Measurements from ENCODE around the gene FXYD6. TPM values are rescaled to one million over a fixed set of nuclear protein-coding genes. Genes with fewer than 3 reads are reported as not detected.

Gene FXYD6
- polyA plus RNA-seq, 1 of the 3 experiments (the other 2 are of a cell fraction) = 1.4 TPM

GRCh38 chr11:117827521-117828511 is 48.6 kb downstream of the FXYD6 start:
- H3K4me1 ChIP-seq (ENCODE audit: control insufficient read depth in 1 of 2, insufficient read depth in 2 of 2, low read depth in 1 of 2, low read length in 1 of 2) = no peaks in the 10 kb centered on the region; a peak in 2 of 4 replicates
- H3K9me2 ChIP-seq = no peaks in the 10 kb centered on the region
- H3K9me3 ChIP-seq = no peaks in the 10 kb centered on the region
- H3K4me2 ChIP-seq = no peak overlapping the region
- no peaks in the 10 kb centered on the region for H3K36me3 ChIP-seq (replicated peaks in 1 of 2; ENCODE audit: control insufficient read depth in 1 of 2, insufficient read depth in 2 of 2, low read length in 1 of 2)
- no peak for DNase-seq
- CTCF ChIA-PET = interaction anchor here (0.9 to 25.9 kb wide), 7 partner anchors 10 to 402 kb away, joined by 3 to 481 read pairs (median 6); no protein-coding TSS in a partner anchor
- no peaks in the 10 kb centered on the region for H3F3A ChIP-seq (replicated peaks; ENCODE audit: insufficient read depth)
- POLR2A ChIA-PET = no interaction called here
- no peak overlapping the region for H2AFZ ChIP-seq (ENCODE audit: low read depth)
- no peak for TF ChIP-seq JUND (IDR thresholded peaks at IDR 0.05)
- TF ChIP-seq POLR2AphosphoS5 (IDR thresholded peaks at IDR 0.05; ENCODE audit: low read depth, low read length) = no peak
- no peak for TF ChIP-seq FOXJ3 (CRISPR knock-in tag; IDR thresholded peaks at IDR 0.05)
- TF ChIP-seq SIN3A (IDR thresholded peaks at IDR 0.05; ENCODE audit: borderline replicate concordance, low read depth, low read length) = no peak
- 70% methylated on average over 7 of the region's 15 CpGs for WGBS (ENCODE audit: low lambda C conversion rate)
- H3K79me2 ChIP-seq (ENCODE audit: insufficient read depth) = no peaks in the 10 kb centered on the region
- peaks cover 4% of the 10 kb centered on the region; the same call in 1 of the 2 replicates for H3K27me3 ChIP-seq (ENCODE audit: insufficient read depth)
- no peak overlapping the region for H3K9ac ChIP-seq
- no peaks in the 10 kb centered on the region for H4K20me1 ChIP-seq (ENCODE audit: insufficient read depth)
- H3K27ac ChIP-seq (ENCODE audit: low read depth in 2 of 2, low read length in 1 of 2) = no peak overlapping the region
- no peak overlapping the region for H3K4me3 ChIP-seq (ENCODE audit: low read depth in 2 of 2, low read length in 1 of 2)

- no peak overlapping the region for H3K27ac ChIP-seq (ENCODE audit: low read depth in 2 of 2, low read length in 1 of 2)
- no peak overlapping the region for H3K4me2 ChIP-seq
- no peak for DNase-seq
- H4K20me1 ChIP-seq (ENCODE audit: insufficient read depth) = no peaks in the 10 kb centered on the region
- no peaks in the 10 kb centered on the region for H3K9me2 ChIP-seq
- POLR2A ChIA-PET = no interaction called here
- H3K9me3 ChIP-seq = no peaks in the 10 kb centered on the region
- 47% methylated on average over 3 of the region's 3 CpGs for WGBS (ENCODE audit: low lambda C conversion rate)
- no peaks in the 10 kb centered on the region for H3K79me2 ChIP-seq (ENCODE audit: insufficient read depth)
- no peaks in the 10 kb centered on the region; a peak in 2 of 4 replicates for H3K4me1 ChIP-seq (ENCODE audit: control insufficient read depth in 1 of 2, insufficient read depth in 2 of 2, low read depth in 1 of 2, low read length in 1 of 2)
- H3K9ac ChIP-seq = no peak overlapping the region
- H3F3A ChIP-seq (replicated peaks; ENCODE audit: insufficient read depth) = no peaks in the 10 kb centered on the region
- TF ChIP-seq GABPA (IDR thresholded peaks at IDR 0.05; ENCODE audit: low read depth) (no peak), USF2 (IDR thresholded peaks at IDR 0.05; ENCODE audit: borderline replicate concordance, low read depth, low read length) (no peak), FOXM1 (IDR thresholded peaks at IDR 0.05; ENCODE audit: low read depth) (no peak), YY1 (IDR thresholded peaks at IDR 0.05; ENCODE audit: low read depth) (no peak)
- H2AFZ ChIP-seq (ENCODE audit: low read depth) = no peak overlapping the region
- H3K36me3 ChIP-seq (replicated peaks in 1 of 2; ENCODE audit: control insufficient read depth in 1 of 2, insufficient read depth in 2 of 2, low read length in 1 of 2) = no peaks in the 10 kb centered on the region
- no peak overlapping the region for H3K4me3 ChIP-seq (ENCODE audit: low read depth in 2 of 2, low read length in 1 of 2)
- CTCF ChIA-PET = interaction anchor here (1.1 to 25.9 kb wide), 6 partner anchors 9 to 401 kb away, joined by 4 to 481 read pairs (median 14); no protein-coding TSS in a partner anchor
- no peaks in the 10 kb centered on the region; the same call in 1 of the 2 replicates for H3K27me3 ChIP-seq (ENCODE audit: insufficient read depth)
Measured at GRCh38 chr11:117826832-117827231, 49.6 kb downstream of the FXYD6 start.

GRCh38 chr11:117826190-117826570 is 50.3 kb downstream of the FXYD6 start:
- Histone ChIP-seq H2AFZ (ENCODE audit: low read depth) (no peak overlapping the region), H3K4me3 (ENCODE audit: low read depth in 2 of 2, low read length in 1 of 2) (no peak overlapping the region), H3K9me2 (no peaks in the 10 kb centered on the region), H3K4me2 (no peak overlapping the region), H3K9me3 (no peaks in the 10 kb centered on the region), H3K79me2 (ENCODE audit: insufficient read depth) (no peaks in the 10 kb centered on the region), H3F3A (replicated peaks; ENCODE audit: insufficient read depth) (no peaks in the 10 kb centered on the region), H3K27ac (ENCODE audit: low read depth in 2 of 2, low read length in 1 of 2) (no peak overlapping the region), H3K36me3 (replicated peaks in 1 of 2; ENCODE audit: control insufficient read depth in 1 of 2, insufficient read depth in 2 of 2, low read length in 1 of 2) (no peaks in the 10 kb centered on the region), H3K4me1 (ENCODE audit: control insufficient read depth in 1 of 2, insufficient read depth in 2 of 2, low read depth in 1 of 2, low read length in 1 of 2) (no peaks in the 10 kb centered on the region; a peak in 2 of 4 replicates), H4K20me1 (ENCODE audit: insufficient read depth) (no peaks in the 10 kb centered on the region), H3K9ac (no peak overlapping the region), H3K27me3 (ENCODE audit: insufficient read depth) (no peaks in the 10 kb centered on the region)
- no peak for DNase-seq
- WGBS (ENCODE audit: low lambda C conversion rate) = 38% methylated on average over 10 of the region's 10 CpGs
- CTCF ChIA-PET = interaction anchor here (1.1 to 25.9 kb wide), 10 partner anchors 8 to 400 kb away, joined by 3 to 481 read pairs (median 15); no protein-coding TSS in a partner anchor
- POLR2A ChIA-PET = no interaction called here
- TF ChIP-seq GABPA (IDR thresholded peaks at IDR 0.05; ENCODE audit: low read depth) (no peak), REST (IDR thresholded peaks at IDR 0.05; ENCODE audit: low read depth, low read length) (no peak), NRF1 (IDR thresholded peaks at IDR 0.05; ENCODE audit: low read depth, low read length) (no peak), IRF3 (IDR thresholded peaks at IDR 0.05; ENCODE audit: low read depth, low read length) (no peak), POLR2AphosphoS5 (IDR thresholded peaks at IDR 0.05; ENCODE audit: low read depth, low read length) (no peak), SIN3A (IDR thresholded peaks at IDR 0.05; ENCODE audit: borderline replicate concordance, low read depth, low read length) (no peak), YY1 (IDR thresholded peaks at IDR 0.05; ENCODE audit: low read depth) (no peak)
